Upper lobe of left lung (tissue), 6 donors: ENCODE data around the gene ZNF319. TPM values are rescaled to one million over a fixed set of nuclear protein-coding genes. Genes with fewer than 3 reads are reported as not detected.

Experiments used
- ATAC-seq, 2 donors: fragments of 200-7000 bp; cut with Tn5 transposase; one replicate each; pipeline ENCODE4 v1.9.1; 2022; ENCODE audit warnings: mild to moderate bottlenecking in 2 of 2, moderate library complexity in 2 of 2; ENCODE audit not compliant: low FRiP score in 2 of 2
- DNase-seq, 2 donors: peaks; one replicate each; pipeline ENCODE4 v3.0.0-alpha.2; 2019 to 2020
- H3K27ac ChIP-seq, 4 donors: fragments of 200-600 bp; sonication (generic); one replicate each; pipeline ENCODE4 v1.5.1; 2016 to 2019
- H3K27me3 ChIP-seq, 4 donors: fragments of 200-600 bp; sonication (generic); one replicate each; pipeline ENCODE4 v1.5.1; 2017 to 2019
- H3K36me3 ChIP-seq, 4 donors: fragments of 200-600 bp; sonication (generic); one replicate each; pipeline ENCODE4 v1.5.1; 2016 to 2019
- H3K4me1 ChIP-seq, 4 donors: fragments of 200-600 bp; sonication (generic); one replicate each; pipeline ENCODE4 v1.5.1; 2018 to 2019
- H3K4me3 ChIP-seq, 4 donors: fragments of 200-600 bp; sonication (generic); one replicate each; pipeline ENCODE4 v1.5.1; 2017 to 2019; ENCODE audit warnings: mild to moderate bottlenecking in 2 of 4, moderate library complexity in 1 of 4
- H3K9me3 ChIP-seq, 4 donors: fragments of 200-600 bp; sonication (generic); one replicate each; pipeline ENCODE4 v1.5.1; 2018 to 2019
- CTCF ChIP-seq, 6 experiments: fragments of 450-650 bp in 4 of 6; fragments of 200-600 bp in 2 of 6; sonication (generic) in 2 of 6; IDR thresholded peaks; one replicate each; pipeline ENCODE4 v1.5.1; 2016 to 2019; ENCODE audit warnings: antibody characterized with exemption in 6 of 6
- EP300 ChIP-seq, 4 donors: sonication (generic); formaldehyde crosslinking; IDR thresholded peaks; one replicate each; pipeline ENCODE4 v1.5.1; 2017; ENCODE audit warnings: antibody characterized with exemption in 4 of 4, control low read depth in 2 of 4
- POLR2A ChIP-seq, 4 donors: fragments of 450-650 bp; IDR thresholded peaks; one replicate each; pipeline ENCODE4 v1.5.1; 2016 to 2017; ENCODE audit warnings: antibody characterized with exemption in 4 of 4, mild to moderate bottlenecking in 2 of 4
- POLR2AphosphoS5 ChIP-seq, 2 donors: sonication (generic); formaldehyde crosslinking; IDR thresholded peaks; one replicate each; pipeline ENCODE4 v1.5.1; 2017; ENCODE audit warnings: antibody characterized with exemption in 2 of 2
- WGBS, 2 donors: methylation state at CpG; one replicate each; pipeline ENCODE4 v1.1.5; 2017 to 2018; 5-methylcytosine and 5-hydroxymethylcytosine counted together
- total RNA-seq, 6 donors: library from RNA; depleted of rRNA in 4 of 6; stranded (reverse); fragments of >200 nt in 4 of 6; gene quantifications; one replicate each; pipeline versions ENCODE4 v1.1.0 to v1.2.1, GENCODE V29; 2016 to 2021
- donor health status: DM: no; HTN: no; CAD: no; lungs with moderate emphysema.
- donor health status: DM: no; HTN: yes; CAD: no; lungs with severe emphysema.

The ZNF319 gene
- total RNA-seq, 6 donors from 2014 or later: 8.0 to 28.3 (median 13.3) TPM

- 93 to 100% methylated on average over 1 to 7 of the region's 7 CpGs for WGBS, 2 donors
- Histone ChIP-seq H3K27me3 (no peaks in the 10 kb centered on the region), H3K36me3 (peaks cover 0 to 63% (median 29%) of the 10 kb centered on the region in 4 donors), H3K9me3 (no peaks in the 10 kb centered on the region), H3K4me1 (peaks cover 6 to 25% (median 17%) of the 10 kb centered on the region in 4 donors), H3K4me3 (no peak overlapping the region), H3K27ac (no peak overlapping the region)
- DNase-seq (no peak), ATAC-seq (no peak)
- TF ChIP-seq POLR2A (IDR thresholded peaks at IDR 0.05): no peak
- no peak for TF ChIP-seq EP300 (IDR thresholded peaks at IDR 0.05)
- TF ChIP-seq POLR2AphosphoS5 (IDR thresholded peaks at IDR 0.05): no peak
- TF ChIP-seq CTCF (IDR thresholded peaks at IDR 0.05): no peak
Measured at GRCh38 chr16:58043571-58044155, 43.2 kb upstream of the ZNF319 start.

DNA sequence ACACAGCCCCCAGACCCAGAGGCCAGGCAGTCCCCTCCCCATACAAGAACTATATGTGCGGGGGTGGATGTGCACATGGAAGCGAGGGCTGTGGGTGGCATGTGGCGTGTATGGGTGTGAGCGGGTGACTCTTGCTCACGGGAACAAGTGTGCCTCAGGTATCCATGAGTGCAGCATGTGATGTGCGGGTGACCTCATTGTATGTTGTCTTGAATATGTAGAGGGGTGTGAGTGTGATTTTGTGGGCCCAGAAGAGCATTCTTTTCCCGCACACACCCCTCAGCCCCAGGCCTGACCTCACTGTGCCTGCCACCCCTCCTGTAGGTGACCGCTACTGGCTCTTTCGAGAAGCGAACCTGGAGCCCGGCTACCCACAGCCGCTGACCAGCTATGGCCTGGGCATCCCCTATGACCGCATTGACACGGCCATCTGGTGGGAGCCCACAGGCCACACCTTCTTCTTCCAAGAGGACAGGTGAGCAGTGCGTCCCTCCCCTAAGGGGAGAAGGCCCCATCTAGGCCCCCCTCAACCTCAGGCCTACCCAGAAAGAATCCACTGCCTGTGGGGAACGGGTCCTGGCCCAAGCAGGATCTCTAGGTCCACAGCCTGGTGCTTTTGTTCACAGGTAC, 42.5 kb upstream of the ZNF319 start:
- H3K27me3 ChIP-seq: no peaks in the 10 kb centered on the region
- DNase-seq (no peak), ATAC-seq (no peak)
- no peaks in the 10 kb centered on the region for H3K9me3 ChIP-seq
- TF ChIP-seq POLR2A (IDR thresholded peaks at IDR 0.05) (no peak), EP300 (IDR thresholded peaks at IDR 0.05) (no peak), POLR2AphosphoS5 (IDR thresholded peaks at IDR 0.05) (no peak), CTCF (IDR thresholded peaks at IDR 0.05) (no peak)
- H3K4me3 ChIP-seq: no peak overlapping the region
- H3K36me3 ChIP-seq: peaks cover 0 to 63% (median 32%) of the 10 kb centered on the region in 4 donors
- H3K27ac ChIP-seq: no peak overlapping the region
- H3K4me1 ChIP-seq: peaks cover 6 to 20% (median 13%) of the 10 kb centered on the region in 4 donors
- WGBS, 2 donors: 95 to 96% methylated on average over 15 to 16 of the region's 16 CpGs

DNA sequence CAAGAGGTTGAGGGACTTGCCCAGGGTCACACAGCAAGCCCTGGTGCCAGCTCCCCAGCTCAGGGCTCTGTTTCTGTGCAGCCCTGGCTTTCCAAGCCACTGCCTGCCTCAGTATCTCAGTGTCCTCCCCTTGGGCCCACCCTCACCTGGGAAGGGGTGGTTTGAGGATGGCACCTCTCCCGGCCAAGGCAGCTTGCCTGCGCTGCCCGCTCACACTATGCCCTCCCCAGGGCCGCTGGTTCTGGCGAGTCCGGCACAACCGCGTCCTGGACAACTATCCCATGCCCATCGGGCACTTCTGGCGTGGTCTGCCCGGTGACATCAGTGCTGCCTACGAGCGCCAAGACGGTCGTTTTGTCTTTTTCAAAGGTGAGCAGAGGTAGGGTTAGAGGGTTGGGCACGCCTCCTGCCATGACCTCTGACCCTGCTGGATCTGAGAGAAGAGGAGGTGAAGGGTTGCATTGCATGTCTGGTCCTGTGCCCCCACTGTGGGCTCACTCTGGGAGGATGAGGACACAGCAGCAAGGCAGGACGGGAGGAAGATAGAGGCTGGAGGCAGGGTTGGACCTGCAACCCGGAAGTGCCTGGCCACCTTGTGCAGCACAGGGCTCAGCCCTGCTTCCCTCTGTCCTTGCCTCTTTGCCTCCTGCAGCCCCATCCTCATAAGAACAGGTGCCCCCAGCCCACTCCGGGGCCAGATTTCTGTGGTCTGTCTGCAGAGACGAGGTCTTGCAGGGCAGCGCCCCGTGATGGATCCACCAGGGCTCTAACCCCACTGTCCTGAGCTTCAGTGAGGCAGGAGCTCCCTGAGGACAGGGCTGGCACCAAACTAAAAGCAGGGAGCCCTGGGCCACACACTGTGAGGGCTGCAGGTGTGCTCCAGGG, 41.8 kb upstream of the ZNF319 start:
- 93 to 96% methylated on average over 10 to 22 of the region's 22 CpGs for WGBS, 2 donors
- no peaks in the 10 kb centered on the region for H3K9me3 ChIP-seq
- H3K27me3 ChIP-seq: no peaks in the 10 kb centered on the region
- TF ChIP-seq POLR2AphosphoS5 (IDR thresholded peaks at IDR 0.05) (no peak), EP300 (IDR thresholded peaks at IDR 0.05) (no peak), CTCF (IDR thresholded peaks at IDR 0.05) (no peak), POLR2A (IDR thresholded peaks at IDR 0.05) (no peak)
- H3K36me3 ChIP-seq: peaks cover 0 to 63% (median 33%) of the 10 kb centered on the region in 4 donors
- no peak overlapping the region for H3K4me3 ChIP-seq
- peaks cover 5 to 13% (median 8%) of the 10 kb centered on the region in 4 donors for H3K4me1 ChIP-seq
- DNase-seq: peak in 1 of 2 donors; percentile 37
- H3K27ac ChIP-seq: no peak overlapping the region
- no peak for ATAC-seq

DNA sequence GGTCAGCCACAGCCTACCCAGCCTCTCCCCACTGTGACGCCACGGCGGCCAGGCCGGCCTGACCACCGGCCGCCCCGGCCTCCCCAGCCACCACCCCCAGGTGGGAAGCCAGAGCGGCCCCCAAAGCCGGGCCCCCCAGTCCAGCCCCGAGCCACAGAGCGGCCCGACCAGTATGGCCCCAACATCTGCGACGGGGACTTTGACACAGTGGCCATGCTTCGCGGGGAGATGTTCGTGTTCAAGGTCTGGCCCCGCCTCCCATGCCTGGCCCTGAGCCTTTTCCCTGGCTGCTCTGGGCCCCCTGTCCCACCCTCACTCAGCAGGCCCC, 41.1 kb upstream of the ZNF319 start:
- peaks cover 0 to 63% (median 33%) of the 10 kb centered on the region in 4 donors for H3K36me3 ChIP-seq

More for the DNA sequence above, 41.1 kb upstream of the ZNF319 start:
- Histone ChIP-seq H3K27me3 (no peaks in the 10 kb centered on the region), H3K4me3 (no peak overlapping the region), H3K4me1 (peaks cover 0 to 6% (median 1%) of the 10 kb centered on the region in 4 donors), H3K27ac (no peak overlapping the region), H3K9me3 (no peaks in the 10 kb centered on the region)
- peak in 1 of 2 donors; percentile 80 for DNase-seq
- no peak for ATAC-seq
- TF ChIP-seq CTCF (IDR thresholded peaks at IDR 0.05): no peak
- no peak for TF ChIP-seq POLR2A (IDR thresholded peaks at IDR 0.05)
- TF ChIP-seq POLR2AphosphoS5 (IDR thresholded peaks at IDR 0.05): no peak
- TF ChIP-seq EP300 (IDR thresholded peaks at IDR 0.05): no peak
- WGBS, 2 donors: 90% methylated on average over 2 of the region's 18 CpGs; no CpG with 5 or more reads in 1 of the 2 donors
